Neutrophil (primary cell): ENCODE data around the gene RFX6.

Experiments
- H3K27ac ChIP-seq: fragments of 200-600 bp; sonication (generic); 2 replicates; pipeline ENCODE4 v1.5.1; 2016; ENCODE audit warnings: mild to moderate bottlenecking, moderate library complexity
- H3K27me3 ChIP-seq: fragments of 200-600 bp; sonication (generic); 2 replicates; pipeline ENCODE4 v1.6.0; 2016; ENCODE audit warnings: mild to moderate bottlenecking
- H3K36me3 ChIP-seq: fragments of 200-600 bp; sonication (generic); 2 replicates; pipeline ENCODE4 v1.5.1; 2017
- H3K4me1 ChIP-seq, 2 experiments: fragments of 200-600 bp in 1 of 2; sonication (generic) in 1 of 2; 1 replicate in 1 of 2; 2 replicates in 1 of 2; pipeline versions ENCODE4 v1.5.1 to v1.6.1; 2013 to 2016; ENCODE audit warnings: low read depth in 1 of 2, low read length in 1 of 2, mild to moderate bottlenecking in 1 of 2, moderate library complexity in 1 of 2; ENCODE audit not compliant: control insufficient read depth in 1 of 2, insufficient read depth in 1 of 2
- H3K4me3 ChIP-seq, 2 experiments: fragments of 200-600 bp in 1 of 2; sonication (generic) in 1 of 2; 1 replicate in 1 of 2; 2 replicates in 1 of 2; pipeline ENCODE4 v1.5.1; 2013 to 2016; ENCODE audit warnings: low read depth in 1 of 2, low read length in 1 of 2, mild to moderate bottlenecking in 1 of 2, moderate library complexity in 1 of 2
- H3K9me3 ChIP-seq: fragments of 200-600 bp; sonication (generic); 2 replicates; pipeline ENCODE4 v1.5.1; 2016
- CTCF ChIP-seq: fragments of 200-600 bp; sonication (generic); IDR thresholded peaks from 2 replicates; pipeline ENCODE4 v1.5.1; 2016; ENCODE audit warnings: antibody characterized with exemption

RFX6 gene

GRCh38 chr6:116974526-116975316 lies 97.7 kb downstream of the RFX6 start:
- Histone ChIP-seq H3K27me3 (no peaks in the 10 kb centered on the region), H3K36me3 (no peaks in the 10 kb centered on the region), H3K4me3 (no peak overlapping the region), H3K9me3 (no peaks in the 10 kb centered on the region), H3K4me1 (no peaks in the 10 kb centered on the region), H3K27ac (no peak overlapping the region)
- no peak for TF ChIP-seq CTCF

- no peak for TF ChIP-seq CTCF
These were observed 98.6 kb downstream of the RFX6 start for GRCh38 chr6:116975600-116975999.

GRCh38 chr6:116979560-116979959 lies 102.5 kb downstream of the RFX6 start:
- Histone ChIP-seq H3K9me3 (no peaks in the 10 kb centered on the region), H3K4me3 (no peak overlapping the region), H3K36me3 (no peaks in the 10 kb centered on the region), H3K27ac (no peak overlapping the region), H3K4me1 (no peaks in the 10 kb centered on the region), H3K27me3 (no peaks in the 10 kb centered on the region)
- TF ChIP-seq CTCF = no peak

More at GRCh38 chr6:116975600-116975999, 98.6 kb downstream of the RFX6 start:
- no peaks in the 10 kb centered on the region for H3K9me3 ChIP-seq
- no peaks in the 10 kb centered on the region for H3K36me3 ChIP-seq
- H3K4me3 ChIP-seq = no peak overlapping the region
- no peak overlapping the region for H3K27ac ChIP-seq
- no peaks in the 10 kb centered on the region for H3K4me1 ChIP-seq
- no peaks in the 10 kb centered on the region for H3K27me3 ChIP-seq
